Urinary bladder (tissue), 4 donors: Measurements from ENCODE around the gene COLEC12. TPM values are rescaled to one million over a fixed set of nuclear protein-coding genes. Genes with fewer than 3 reads are reported as not detected.

ENCODE experiments used
- DNase-seq: peaks from one replicate; pipeline ENCODE4 v3.0.0-alpha.2; 2015; ENCODE audit errors: extremely low spot score
- H3K27ac ChIP-seq: one replicate; pipeline ENCODE4 v1.5.1; 2013; ENCODE audit warnings: low read depth, mild to moderate bottlenecking, moderate library complexity
- H3K36me3 ChIP-seq: one replicate; pipeline ENCODE4 v1.6.1; 2013; ENCODE audit warnings: mild to moderate bottlenecking, moderate library complexity; ENCODE audit not compliant: insufficient read depth
- H3K4me1 ChIP-seq: one replicate; pipeline ENCODE4 v1.6.1; 2013; ENCODE audit warnings: mild to moderate bottlenecking, moderate library complexity; ENCODE audit not compliant: insufficient read depth
- H3K4me3 ChIP-seq: one replicate; pipeline ENCODE4 v1.5.1; 2013; ENCODE audit warnings: low read depth, low read length
- WGBS: extraction: QIAGEN DNeasy Blood & Tissue Kit; methylation state at CpG from one replicate; pipeline ENCODE4 v1.1.7; 2013; 5-methylcytosine and 5-hydroxymethylcytosine counted together
- polyA plus RNA-seq: library from polyadenylated mRNA; stranded (reverse); fragments of 200-250 nt; gene quantifications from one replicate; pipeline ENCODE4 v1.2.3, GENCODE V29; 2013
- total RNA-seq: library from RNA; depleted of rRNA; stranded (reverse); fragments of >200 nt; gene quantifications from one replicate; pipeline ENCODE4 v1.2.3, GENCODE V29; 2014
- donor health status: healthy with polysubstance abuse.
- donor health status: healthy.

COLEC12 gene
- total and polyA plus RNA-seq, 2 donors: 31.9 to 92.7 TPM

DNA sequence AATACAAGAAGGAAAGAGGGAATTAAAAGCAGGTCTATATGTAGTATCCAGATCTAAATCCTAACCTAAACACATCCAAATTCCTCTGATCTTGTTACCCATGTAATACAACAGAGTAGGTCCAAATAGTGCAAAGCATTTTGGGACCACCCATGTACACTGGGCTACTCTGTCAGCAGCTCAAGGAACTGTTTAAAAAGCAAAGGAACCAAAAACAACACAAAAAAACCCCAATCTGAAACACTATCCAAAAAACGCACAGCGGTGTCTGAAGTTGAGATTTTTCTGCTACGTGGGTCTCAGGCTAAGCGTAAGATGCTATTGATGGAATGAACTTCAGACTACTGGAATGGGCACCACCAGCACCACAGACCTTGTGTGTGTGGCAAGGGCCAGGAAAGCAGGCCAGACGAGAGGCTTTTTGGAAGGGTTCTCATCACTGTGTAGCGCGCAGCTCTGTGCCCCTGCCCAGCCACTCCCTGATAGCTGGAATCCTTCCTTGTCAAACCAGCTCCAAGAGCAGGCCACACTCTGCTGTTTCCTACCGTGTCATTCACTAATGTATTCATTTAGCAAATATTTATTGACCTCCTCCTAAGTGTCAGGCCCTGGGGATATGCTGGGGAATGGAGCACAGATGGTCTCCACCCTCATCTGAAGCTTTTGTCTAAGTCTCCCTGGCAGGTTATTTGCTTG is 101.4 kb downstream of the COLEC12 start:
- WGBS: 47% methylated on average over 8 of the region's 8 CpGs
- Histone ChIP-seq H3K27ac (no peak overlapping the region), H3K4me1 (no peaks in the 10 kb centered on the region), H3K36me3 (no peaks in the 10 kb centered on the region), H3K4me3 (no peak overlapping the region)
- no peak for DNase-seq

DNA sequence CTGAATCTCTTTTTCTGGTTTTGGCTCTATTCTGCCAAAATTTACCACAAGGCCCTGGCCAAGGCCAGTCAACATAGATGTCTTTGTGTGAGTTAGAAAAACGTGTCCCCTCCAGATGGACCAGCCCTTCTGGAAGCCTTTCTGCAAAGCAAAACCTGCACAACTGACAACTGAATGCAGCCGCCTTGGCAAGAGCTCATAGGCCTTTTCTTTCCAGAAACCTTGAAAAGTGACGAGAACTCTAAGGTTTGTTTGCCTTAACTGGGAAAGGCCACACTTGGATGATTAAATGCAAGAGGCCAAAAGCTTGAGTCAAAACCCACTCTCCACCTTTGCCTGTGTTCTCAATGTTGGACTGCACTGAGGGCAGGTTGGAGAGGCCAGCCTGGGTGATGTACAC is 103.9 kb downstream of the COLEC12 start:
- no peak overlapping the region for H3K4me3 ChIP-seq
- H3K36me3 ChIP-seq: no peaks in the 10 kb centered on the region
- DNase-seq: no peak
- no peaks in the 10 kb centered on the region for H3K4me1 ChIP-seq
- H3K27ac ChIP-seq: no peak overlapping the region
- WGBS: 74% methylated on average over 3 of the region's 3 CpGs

DNA sequence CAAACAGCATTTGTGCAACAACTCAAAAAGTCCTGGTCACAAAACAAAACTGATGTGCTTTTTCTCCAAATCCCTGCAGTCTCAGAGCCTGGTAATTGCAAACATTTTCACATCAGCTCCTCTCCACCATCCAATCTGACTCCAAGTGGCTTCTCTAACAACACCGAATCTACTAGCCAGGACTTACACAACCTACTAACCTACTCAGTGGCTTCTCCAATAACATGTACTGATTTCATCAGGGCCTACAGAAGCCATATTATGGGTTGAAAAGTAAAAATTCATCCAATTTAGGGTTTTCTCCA is 104.3 kb downstream of the COLEC12 start:
- H3K4me1 ChIP-seq: no peaks in the 10 kb centered on the region
- no peak for DNase-seq
- no peaks in the 10 kb centered on the region for H3K36me3 ChIP-seq
- H3K27ac ChIP-seq: no peak overlapping the region
- WGBS: 55% methylated on average over 1 of the region's 1 CpG
- H3K4me3 ChIP-seq: no peak overlapping the region

- 28% methylated on average over 13 of the region's 13 CpGs for WGBS
- Histone ChIP-seq H3K4me3 (no peak overlapping the region), H3K4me1 (no peaks in the 10 kb centered on the region), H3K27ac (no peak overlapping the region), H3K36me3 (no peaks in the 10 kb centered on the region)
- DNase-seq: no peak
Measured at GRCh38 chr18:395456-396250, 104.8 kb downstream of the COLEC12 start.

DNA sequence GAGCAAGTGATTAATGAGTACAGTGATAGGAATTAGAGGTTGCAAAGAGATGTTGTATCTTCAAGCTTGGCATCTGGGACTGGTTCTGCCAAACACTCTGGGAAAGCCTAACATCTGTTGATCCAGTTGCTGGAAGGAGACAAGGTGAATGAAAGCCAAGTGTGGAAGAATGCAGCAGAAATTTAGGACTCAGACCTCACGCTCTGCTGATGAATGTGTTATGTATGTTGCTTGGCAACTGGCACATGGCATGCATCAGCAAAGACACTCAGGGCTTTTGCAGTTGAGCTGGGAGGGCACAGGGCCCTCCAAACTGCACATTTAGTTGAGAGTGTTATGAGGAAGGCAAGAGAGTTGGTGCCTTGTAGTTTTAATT is 105.5 kb downstream of the COLEC12 start:
- no peaks in the 10 kb centered on the region for H3K36me3 ChIP-seq
- H3K4me1 ChIP-seq: no peaks in the 10 kb centered on the region
- no peak overlapping the region for H3K4me3 ChIP-seq
- WGBS: 27% methylated on average over 1 of the region's 1 CpG
- no peak overlapping the region for H3K27ac ChIP-seq
- no peak for DNase-seq

GRCh38 chr18:394262-394986 is 106.1 kb downstream of the COLEC12 start:
- 77% methylated on average over 6 of the region's 6 CpGs for WGBS
- Histone ChIP-seq H3K4me1 (no peaks in the 10 kb centered on the region), H3K36me3 (no peaks in the 10 kb centered on the region), H3K27ac (no peak overlapping the region), H3K4me3 (no peak overlapping the region)
- no peak for DNase-seq

DNA sequence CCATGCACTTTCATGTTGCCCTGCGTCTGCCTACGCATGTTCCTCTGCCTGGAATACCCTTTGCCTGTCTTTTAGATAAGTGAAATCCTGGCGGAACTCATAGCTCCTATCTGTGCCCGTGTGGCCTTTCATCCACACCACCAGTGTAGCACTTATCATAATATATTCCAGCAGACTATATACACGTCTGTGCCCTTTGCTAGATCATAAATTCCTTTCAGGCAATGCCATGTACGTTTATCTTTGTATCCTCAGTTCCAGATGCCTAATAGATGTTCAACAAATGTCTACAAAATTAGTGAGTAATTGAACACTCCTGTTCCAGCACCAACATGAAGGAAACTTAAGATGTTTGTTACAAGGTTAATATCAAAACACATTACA is 106.9 kb downstream of the COLEC12 start:
- 72% methylated on average over 6 of the region's 6 CpGs for WGBS
- no peaks in the 10 kb centered on the region for H3K36me3 ChIP-seq
- no peak for DNase-seq
- H3K4me3 ChIP-seq: no peak overlapping the region
- H3K4me1 ChIP-seq: no peaks in the 10 kb centered on the region
- H3K27ac ChIP-seq: no peak overlapping the region

DNA sequence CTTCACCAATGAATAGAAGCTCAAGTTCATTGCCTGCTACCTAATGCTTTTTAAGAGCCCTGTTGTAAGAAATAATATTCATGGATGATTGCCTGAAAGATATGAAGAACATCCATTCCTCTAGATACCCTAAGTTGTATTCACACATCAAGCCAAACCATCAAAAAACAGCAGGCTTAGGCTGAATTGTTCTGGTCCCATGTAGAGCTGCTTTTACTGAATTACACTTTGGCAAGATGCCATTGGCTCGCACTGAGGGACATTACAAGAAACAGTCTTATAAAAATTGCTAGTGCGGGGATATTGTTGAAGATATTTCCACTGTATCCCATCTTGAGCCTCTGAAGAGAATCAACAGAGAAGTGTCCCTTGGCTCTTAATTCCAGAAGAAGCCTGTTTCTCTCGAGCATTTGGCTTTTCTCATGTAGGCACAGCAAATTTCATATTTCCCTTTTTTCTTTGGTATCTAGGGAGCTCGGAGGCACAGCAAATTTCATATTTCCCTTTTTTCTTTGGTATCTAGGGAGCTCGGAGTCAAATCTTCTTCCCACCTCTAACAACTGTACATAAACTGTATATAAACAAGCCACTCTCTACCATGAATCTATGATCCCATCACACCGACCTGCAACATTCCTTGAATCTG is 107.5 kb downstream of the COLEC12 start:
- no peak overlapping the region for H3K4me3 ChIP-seq
- no peaks in the 10 kb centered on the region for H3K4me1 ChIP-seq
- 51% methylated on average over 6 of the region's 6 CpGs for WGBS
- DNase-seq: no peak
- no peak overlapping the region for H3K27ac ChIP-seq
- no peaks in the 10 kb centered on the region for H3K36me3 ChIP-seq

GRCh38 chr18:390741-391478 is 109.6 kb downstream of the COLEC12 start:
- WGBS: 90% methylated on average over 13 of the region's 13 CpGs
- Histone ChIP-seq H3K36me3 (no peaks in the 10 kb centered on the region), H3K4me3 (no peak overlapping the region), H3K27ac (no peak overlapping the region), H3K4me1 (no peaks in the 10 kb centered on the region)
- no peak for DNase-seq

DNA sequence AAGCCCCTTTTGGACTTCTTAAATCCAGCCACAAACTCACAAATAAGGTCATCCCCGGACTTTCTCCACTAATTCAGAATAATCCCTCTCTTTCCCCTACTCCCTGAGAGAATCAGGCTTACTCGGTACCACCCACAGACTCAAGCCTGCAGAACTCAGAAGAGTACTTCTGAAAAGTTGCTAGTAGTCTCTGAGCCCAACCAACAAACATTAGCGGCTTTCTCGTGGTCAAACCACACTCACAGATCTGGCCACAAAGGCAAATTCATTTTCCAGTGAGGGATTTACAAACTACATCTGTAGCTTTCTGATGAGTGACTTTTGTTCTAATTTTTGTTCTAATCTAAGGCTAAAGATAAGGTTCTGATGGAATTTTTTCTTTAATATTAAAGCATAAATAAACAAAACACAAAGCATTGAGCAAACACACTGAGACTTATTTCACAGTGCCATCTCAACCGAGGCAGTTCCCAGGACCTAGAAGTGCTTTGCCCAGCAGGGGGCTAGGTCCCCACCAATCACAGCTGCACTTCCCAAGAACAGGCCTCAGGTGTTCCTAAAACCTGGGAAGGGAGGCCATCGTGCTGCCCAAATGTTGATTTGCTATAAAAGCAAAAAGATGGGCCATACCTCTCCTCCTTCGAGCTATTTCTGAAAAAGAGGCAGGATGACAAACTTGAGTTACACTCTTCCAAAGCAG is 110.7 kb downstream of the COLEC12 start:
- no peak overlapping the region for H3K4me3 ChIP-seq
- 70% methylated on average over 7 of the region's 7 CpGs for WGBS

GRCh38 chr18:388200-388599 is 112.3 kb downstream of the COLEC12 start:
- H3K27ac ChIP-seq: no peak overlapping the region
- DNase-seq: no peak
- no peaks in the 10 kb centered on the region for H3K4me1 ChIP-seq
- no peak overlapping the region for H3K4me3 ChIP-seq
- H3K36me3 ChIP-seq: no peaks in the 10 kb centered on the region
- 94% methylated on average over 5 of the region's 5 CpGs for WGBS

More for the DNA sequence above, 110.7 kb downstream of the COLEC12 start:
- DNase-seq: no peak
- Histone ChIP-seq H3K27ac (no peak overlapping the region), H3K36me3 (no peaks in the 10 kb centered on the region), H3K4me1 (no peaks in the 10 kb centered on the region)

GRCh38 chr18:386994-387393 is 113.5 kb downstream of the COLEC12 start:
- 59% methylated on average over 6 of the region's 6 CpGs for WGBS
- no peak for DNase-seq
- Histone ChIP-seq H3K36me3 (no peaks in the 10 kb centered on the region), H3K4me3 (no peak overlapping the region), H3K27ac (no peak overlapping the region), H3K4me1 (no peaks in the 10 kb centered on the region)

GRCh38 chr18:384897-385296 is 115.6 kb downstream of the COLEC12 start:
- DNase-seq: no peak
- Histone ChIP-seq H3K27ac (no peak overlapping the region), H3K4me1 (no peaks in the 10 kb centered on the region), H3K4me3 (no peak overlapping the region), H3K36me3 (no peaks in the 10 kb centered on the region)
- 82% methylated on average over 2 of the region's 2 CpGs for WGBS
